Measurements from ENCODE around the gene PSTPIP2. TPM values are rescaled to one million over a fixed set of nuclear protein-coding genes. Genes with fewer than 3 reads are reported as not detected.

Gene PSTPIP2
- total and polyA plus RNA-seq, 2 of the 8 experiments (the other 6 are each of a cell fraction or from before 2014, with no cell fraction given), result 1.8 to 2.4 TPM

DNA sequence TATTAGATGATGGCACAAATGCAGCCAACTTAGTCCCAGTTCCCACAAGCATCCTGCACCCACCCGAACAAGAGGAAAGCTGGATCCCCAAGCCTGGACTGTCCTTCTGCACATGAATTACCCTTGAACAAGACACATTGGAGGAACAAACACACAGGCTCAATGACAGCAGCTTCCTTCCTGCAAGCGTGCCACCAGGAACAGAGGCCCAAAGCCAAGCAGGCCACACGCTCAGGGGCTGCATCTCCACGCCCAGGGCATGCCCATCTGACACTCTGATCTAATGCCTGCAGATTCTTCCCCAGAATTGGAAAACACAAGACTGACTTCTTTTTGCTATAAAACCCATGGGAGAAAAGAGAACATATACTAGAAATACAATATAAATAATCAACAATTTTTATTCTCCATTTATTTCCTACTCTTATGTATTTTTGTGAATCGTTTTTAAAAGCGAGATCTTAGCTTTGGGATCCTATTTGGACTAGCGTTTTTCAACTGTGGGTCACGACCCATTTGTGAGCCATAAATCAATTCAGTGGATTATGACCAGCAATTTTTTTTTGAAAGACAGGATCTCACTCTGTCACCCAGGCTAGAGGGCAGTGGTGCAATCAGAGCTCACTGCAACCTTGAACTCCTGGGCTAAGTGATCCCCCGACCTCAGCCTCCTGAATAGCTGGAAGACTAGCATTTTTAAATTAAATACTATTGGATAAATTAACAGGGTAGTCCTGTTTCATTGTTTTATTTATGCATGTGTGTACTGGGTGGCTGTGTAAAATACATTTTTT lies 34.4 kb downstream of the PSTPIP2 start:
- Histone ChIP-seq H3K27me3 (replicated peaks in 1 of 4; ENCODE audit: control insufficient read depth in 3 of 4, extremely low read depth in 1 of 4, insufficient read depth in 3 of 4, low read length in 3 of 4) (no peaks in the 10 kb centered on the region), H3K4ac (replicated peaks; ENCODE audit: insufficient read length, low read depth, low read length) (no peak overlapping the region), H2BK15ac (ENCODE audit: low read length) (no peak overlapping the region), H3K14ac (ENCODE audit: insufficient read length) (no peak overlapping the region), H3K4me3 (ENCODE audit: extremely low read depth in 1 of 4, insufficient read depth in 2 of 4, low read depth in 3 of 4, low read length in 4 of 4) (no peak overlapping the region), H3K36me3 (ENCODE audit: control insufficient read depth in 2 of 4, insufficient read depth in 4 of 4, low read length in 3 of 4) (no peaks in the 10 kb centered on the region), H3K27ac (ENCODE audit: low read depth, low read length) (no peak overlapping the region), H2BK5ac (ENCODE audit: low read depth, low read length) (no peak overlapping the region), H3K79me2 (ENCODE audit: control insufficient read depth in 1 of 2, insufficient read depth in 2 of 2, low read length in 2 of 2) (no peaks in the 10 kb centered on the region), H2BK120ac (replicated peaks; ENCODE audit: low read depth, low read length) (no peak overlapping the region), H3K9ac (replicated peaks in 1 of 4; ENCODE audit: extremely low read depth in 1 of 4, low read depth in 3 of 4, low read length in 3 of 4) (no peak overlapping the region), H3K4me2 (ENCODE audit: insufficient read depth in 1 of 2, low read depth in 2 of 2, low read length in 2 of 2) (no peak overlapping the region), H4K91ac (replicated peaks; ENCODE audit: insufficient read length, low read length) (no peak overlapping the region), H3K23ac (ENCODE audit: insufficient read length) (no peak overlapping the region), H3K4me1 (replicated peaks in 1 of 4; ENCODE audit: control insufficient read depth in 3 of 4, insufficient read depth in 4 of 4, low read length in 3 of 4) (peaks cover 0 to 6% (median 2%) of the 10 kb centered on the region in 4 experiments; a peak in 2 of 7 replicates), H3K56ac (replicated peaks; ENCODE audit: insufficient read length, low read depth, low read length) (no peak overlapping the region), H2BK20ac (ENCODE audit: low read length) (no peak overlapping the region), H4K5ac (ENCODE audit: insufficient read length, low read depth, low read length) (no peak overlapping the region), H4K20me1 (replicated peaks in 1 of 2; ENCODE audit: control insufficient read depth in 1 of 2, insufficient read depth in 2 of 2, low read length in 2 of 2) (no peaks in the 10 kb centered on the region), H3K23me2 (ENCODE audit: low read depth, low read length) (no peaks in the 10 kb centered on the region), H3K18ac (ENCODE audit: extremely low read depth, low read length) (no peak overlapping the region), H4K8ac (ENCODE audit: extremely low read depth, insufficient read depth, low read length) (no peak overlapping the region; the same call in 1 of the 2 replicates), H3K9me3 (ENCODE audit: insufficient read depth in 2 of 2, low read depth in 1 of 2, low read length in 1 of 2) (no peaks in the 10 kb centered on the region), H3K79me1 (ENCODE audit: low read depth, low read length) (no peaks in the 10 kb centered on the region), H2AFZ (ENCODE audit: low read length) (no peak overlapping the region), H2AK5ac (ENCODE audit: low read depth, low read length) (no peak overlapping the region), H2BK12ac (ENCODE audit: low read depth, low read length) (no peak overlapping the region)
- CTCF ChIA-PET (ENCODE audit: partially characterized antibody), result interaction anchor here (0.8 to 2.0 kb wide), 3 partner anchors 8 to 376 kb away, joined by 3 to 9 read pairs (median 5); no protein-coding TSS in a partner anchor
- WGBS, 2 experiments (ENCODE audit: extremely low coverage in 1 of 2, insufficient coverage in 1 of 2, insufficient read length in 1 of 2, insufficient replicate concordance in 2 of 2, low coverage in 1 of 2, low lambda C conversion rate in 2 of 2, missing lambda C conversion rate in 1 of 2), result 91% methylated on average over 9 of the region's 9 CpGs; no CpG with 5 or more reads in 1 of the 2 experiments
- FAIRE-seq (no peak), DNase-seq (ENCODE audit: low read depth in 1 of 2, low spot score in 2 of 2) (no peak)
- TF ChIP-seq RBBP5 (IDR thresholded peaks at IDR 0.05; ENCODE audit: borderline replicate concordance, low read depth, low read length) (no peak), JUND (IDR thresholded peaks at IDR 0.05; ENCODE audit: low read length) (no peak), ASH2L (IDR thresholded peaks at IDR 0.05; ENCODE audit: low read length) (no peak), SP4 (IDR thresholded peaks at IDR 0.05; ENCODE audit: low read length) (no peak), SIRT6 (IDR thresholded peaks at IDR 0.05; ENCODE audit: low read length) (no peak), RNF2 (IDR thresholded peaks at IDR 0.05; ENCODE audit: borderline replicate concordance, low read depth, low read length, missing control alignments, poor library complexity, severe bottlenecking) (no peak), KDM4A (IDR thresholded peaks at IDR 0.05; ENCODE audit: low read depth, low read length, severe bottlenecking) (no peak), CBX5 (IDR thresholded peaks at IDR 0.05; ENCODE audit: low read depth, low read length) (no peak), HDAC6 (IDR thresholded peaks at IDR 0.05; ENCODE audit: low read depth, low read length) (no peak), TCF12 (IDR thresholded peaks at IDR 0.05; ENCODE audit: low read depth, low read length) (no peak), EP300 (IDR thresholded peaks at IDR 0.05; ENCODE audit: borderline replicate concordance in 1 of 2, low read depth in 2 of 2, low read length in 2 of 2) (no peak), JUN (IDR thresholded peaks at IDR 0.05; ENCODE audit: low read depth, low read length) (no peak)
- POLR2A ChIA-PET (ENCODE audit: partially characterized antibody), result no interaction called here
